ENCODE results near the gene ITGAL.
"Not testable (repeated sequence)": the region's sequence is repeated elsewhere in the genome, so short reads cannot be mapped to it uniquely, and the experiment has no call there.

ITGAL gene

GRCh38 chr16:30526137-30526822 is 53.7 kb downstream of the ITGAL start, which contains the start of gene ZNF768:
Gene ZNF768 (minus strand): TSS chr16:30526566. CDS start chr16:30526413, 153 bp downstream.
- peak in 1 of 2 donors; percentile 22 for DNase-seq (ENCODE audit: low read depth in 2 of 2)

DNA sequence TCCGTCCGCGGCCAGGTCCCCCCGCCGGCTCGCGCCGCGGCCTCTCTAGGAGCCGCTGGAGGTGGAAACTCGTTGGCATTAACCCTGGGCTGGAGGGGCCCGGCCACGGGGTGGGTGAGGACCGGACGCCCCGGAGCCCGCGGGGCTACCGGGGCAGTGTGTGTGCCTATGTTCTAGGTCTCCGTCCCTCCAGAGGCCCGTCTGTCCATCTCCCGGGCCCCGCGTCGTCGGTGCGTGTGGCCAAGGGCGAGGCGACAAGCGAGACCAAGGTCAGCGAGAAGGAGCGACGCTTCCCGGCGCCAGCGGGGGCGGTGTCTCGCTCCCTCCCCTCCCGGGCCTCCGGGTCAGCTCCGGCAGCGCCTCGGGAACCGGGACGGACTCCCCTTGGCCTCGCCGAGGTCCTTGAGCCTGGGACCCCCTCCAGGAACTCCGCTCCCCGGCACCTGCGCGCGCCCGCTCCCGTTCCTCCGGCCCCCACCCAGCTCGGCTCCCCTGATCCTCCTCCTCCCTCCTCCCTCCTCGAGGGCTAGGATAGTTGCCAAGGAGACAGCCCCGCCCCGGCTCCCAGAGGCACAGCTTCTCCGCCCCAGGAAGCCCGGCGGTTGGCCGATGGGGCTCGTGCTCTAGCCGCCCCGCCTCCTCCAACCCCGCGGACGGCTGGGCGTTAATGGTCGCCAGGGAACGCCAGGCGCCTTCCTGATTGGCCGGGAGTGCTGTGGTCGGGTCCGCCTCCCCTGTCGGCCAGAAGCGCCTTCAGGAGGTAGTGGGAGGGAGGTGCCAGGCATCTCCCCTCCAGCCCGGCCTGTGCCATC is 54.5 kb downstream of the ITGAL start:
- DNase-seq (ENCODE audit: low read depth in 2 of 2): peak; percentile 94 to 96

DNA sequence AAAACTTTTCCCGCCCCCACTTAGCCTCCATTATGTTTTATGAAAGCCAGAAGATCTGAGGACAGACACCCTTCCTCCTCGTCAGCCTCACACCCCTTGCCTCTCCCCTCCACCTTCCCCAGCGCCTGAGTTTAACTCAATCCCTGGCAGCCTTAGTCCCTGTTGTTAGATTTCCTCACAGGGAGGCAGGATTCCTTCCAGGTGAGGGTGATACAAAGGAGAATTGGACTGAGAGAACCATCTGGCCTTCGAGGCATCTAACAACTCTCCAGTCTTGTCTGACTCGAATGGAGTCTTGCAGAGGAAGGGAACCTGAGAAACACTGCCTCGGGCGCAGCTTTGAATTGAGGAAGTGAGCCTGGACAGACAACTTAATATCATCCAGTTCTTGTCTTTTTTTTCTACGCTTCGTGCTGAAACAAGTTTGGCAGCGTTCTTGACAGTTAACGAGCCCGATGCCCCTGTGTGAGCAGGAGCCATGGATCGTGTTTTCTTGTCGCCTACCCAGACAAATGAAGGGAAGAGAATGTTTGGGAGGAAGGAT is 55.2 kb downstream of the ITGAL start:
- DNase-seq (ENCODE audit: low read depth in 2 of 2): no peak

- DNase-seq (ENCODE audit: low read depth in 2 of 2): no peak
Measured at GRCh38 chr16:30528799-30529457, 56.4 kb downstream of the ITGAL start.

DNA sequence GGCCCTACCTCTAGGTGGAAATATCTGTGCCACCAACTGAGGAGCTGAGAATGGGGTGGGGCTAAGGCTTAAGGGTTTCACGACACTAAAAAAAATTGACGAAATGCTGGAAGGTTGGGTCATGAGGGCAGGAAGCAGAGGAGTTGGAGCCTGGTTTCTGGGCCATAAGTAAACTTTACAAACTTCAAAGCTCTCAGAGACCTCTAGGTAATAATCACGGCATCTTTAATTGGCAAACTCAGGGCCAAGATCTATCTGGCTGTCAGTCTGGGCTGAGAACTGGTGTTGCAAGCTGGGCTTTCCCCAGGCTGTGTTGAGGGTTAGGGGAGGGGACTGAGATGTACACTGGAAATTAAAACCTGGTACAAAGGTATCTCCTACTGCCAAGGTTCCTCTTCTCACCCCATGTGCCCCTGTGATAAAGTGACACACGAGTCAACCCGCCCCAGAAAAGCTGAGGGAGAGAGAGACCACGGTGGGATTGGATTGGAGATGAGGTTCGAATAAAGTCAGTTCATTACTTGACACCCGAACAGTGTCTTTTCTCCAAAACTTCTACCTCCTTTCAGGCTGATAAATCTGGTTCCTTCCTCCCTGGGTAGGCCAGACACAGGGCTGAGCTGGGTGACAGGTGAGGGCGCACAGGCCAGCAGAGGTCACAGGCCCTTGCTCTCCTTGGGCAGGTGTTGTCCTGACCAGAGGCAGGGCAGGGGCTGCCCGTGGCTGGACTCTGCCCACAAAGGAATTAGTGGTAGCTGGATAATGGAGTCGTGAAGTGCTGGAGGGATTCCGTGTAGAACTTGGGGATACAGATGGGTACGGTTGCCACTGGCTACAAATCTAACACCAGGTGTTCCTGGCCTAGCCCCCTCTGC is 57.9 kb downstream of the ITGAL start:
- no peak for DNase-seq (ENCODE audit: low read depth in 2 of 2)

DNA sequence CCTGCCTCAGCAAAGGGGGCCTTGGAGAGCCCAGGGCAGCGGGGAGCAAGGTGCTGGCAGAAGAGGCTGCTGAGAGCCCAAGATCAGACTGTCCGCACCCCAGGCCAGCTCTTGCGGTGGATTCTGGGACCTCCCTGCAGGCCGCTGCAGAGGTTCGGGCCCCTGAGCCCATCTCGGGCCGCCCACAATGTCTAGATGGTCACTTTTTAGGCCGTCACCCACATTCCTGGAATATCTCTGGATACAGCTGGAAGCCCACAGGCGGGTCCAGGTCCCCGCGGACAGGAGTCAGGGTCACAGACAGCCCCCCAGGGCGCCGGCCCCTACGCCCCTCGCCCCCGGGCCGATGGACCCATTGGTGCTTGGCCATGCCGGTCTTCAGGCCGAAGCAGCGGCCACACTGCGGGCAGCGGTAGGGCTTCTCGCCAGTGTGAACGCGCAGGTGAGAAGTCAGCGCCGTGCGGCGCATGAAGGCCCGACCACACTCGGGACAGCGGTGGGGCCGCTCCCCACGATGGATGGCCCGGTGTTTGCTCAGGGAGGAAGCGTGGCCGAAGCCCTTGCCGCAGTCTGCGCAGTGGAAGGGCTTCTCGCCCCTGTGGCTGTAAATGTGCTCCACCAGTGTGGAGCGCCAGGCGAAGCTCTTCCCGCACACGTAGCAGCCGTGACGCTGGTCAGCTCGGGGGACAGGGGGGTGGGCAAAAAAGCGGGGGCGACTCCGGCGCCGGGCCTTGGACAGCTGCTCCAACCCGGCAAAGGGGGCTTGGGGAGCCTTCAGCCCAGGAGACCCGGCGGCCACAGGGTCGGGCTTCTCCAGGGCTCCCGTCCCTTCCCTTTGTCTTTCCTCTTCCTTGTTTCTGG is 60.0 kb downstream of the ITGAL start:
- DNase-seq (ENCODE audit: low read depth in 2 of 2): no peak

DNA sequence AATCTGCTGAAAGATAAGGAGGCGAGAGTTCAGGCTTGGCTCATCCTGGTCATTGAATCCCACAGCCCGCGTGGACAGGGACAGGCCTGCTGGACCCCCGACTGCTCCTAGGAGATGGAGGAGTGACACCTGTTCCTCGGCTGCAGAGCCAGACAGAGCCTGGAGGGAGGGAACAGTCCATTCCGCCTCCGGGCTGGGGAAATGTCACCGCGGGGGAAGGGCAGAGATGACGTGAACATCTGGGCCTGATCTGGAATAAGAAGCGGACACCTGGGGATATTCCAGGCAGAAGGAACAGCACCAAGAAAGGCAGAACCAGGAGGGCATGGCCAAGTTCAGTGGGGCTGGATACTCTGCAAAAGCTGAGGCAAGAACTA is 60.6 kb downstream of the ITGAL start:
- DNase-seq (ENCODE audit: low read depth in 2 of 2): no peak

GRCh38 chr16:30533748-30534367 is 61.3 kb downstream of the ITGAL start:
- no peak for DNase-seq (ENCODE audit: low read depth in 2 of 2)

- DNase-seq (ENCODE audit: low read depth in 2 of 2): peak; percentile 86 to 87
Measured at GRCh38 chr16:30534368-30535105, 62.0 kb downstream of the ITGAL start, which contains the start of gene ZNF747. Gene ZNF747 (minus strand): TSS chr16:30534858. CDS start chr16:30534679, 179 bp downstream.

DNA sequence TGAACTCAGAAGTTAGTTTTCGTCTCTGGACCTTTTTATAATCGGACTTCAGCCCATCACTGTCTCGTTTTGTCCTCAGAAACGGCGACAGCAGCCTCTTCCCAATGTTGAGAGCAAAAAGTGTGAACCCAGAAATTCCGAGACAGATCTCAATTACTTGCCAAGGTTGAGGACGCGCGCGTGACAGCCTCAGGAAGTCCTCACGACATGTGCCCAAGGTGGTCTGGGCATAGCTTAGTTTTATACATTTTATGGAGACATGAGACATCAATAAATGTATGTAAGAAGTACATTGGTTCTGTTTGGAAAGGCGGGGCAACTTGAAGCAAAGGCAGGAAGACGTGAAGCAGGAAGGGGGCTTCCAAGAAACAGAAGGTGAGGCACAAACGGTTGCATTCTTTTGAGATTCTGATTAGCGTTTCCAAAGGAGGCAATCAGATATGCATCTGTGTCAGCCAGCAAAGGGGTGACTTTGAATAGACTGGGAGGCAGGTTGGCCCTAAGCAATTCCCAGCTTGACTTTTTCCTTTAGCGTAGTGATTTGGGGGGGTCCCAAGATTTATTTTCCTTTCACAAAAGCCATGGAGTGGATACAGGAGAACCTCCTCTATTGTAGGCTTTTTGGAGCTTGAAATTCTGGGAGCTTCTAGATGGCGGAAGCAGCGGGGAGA is 62.7 kb downstream of the ITGAL start:
- DNase-seq (ENCODE audit: low read depth in 2 of 2): peak in 1 of 2 donors; percentile 28

- DNase-seq (ENCODE audit: low read depth in 2 of 2): peak; percentile 53 to 58
Measured at GRCh38 chr16:30535777-30536190, 63.2 kb downstream of the ITGAL start.

DNA sequence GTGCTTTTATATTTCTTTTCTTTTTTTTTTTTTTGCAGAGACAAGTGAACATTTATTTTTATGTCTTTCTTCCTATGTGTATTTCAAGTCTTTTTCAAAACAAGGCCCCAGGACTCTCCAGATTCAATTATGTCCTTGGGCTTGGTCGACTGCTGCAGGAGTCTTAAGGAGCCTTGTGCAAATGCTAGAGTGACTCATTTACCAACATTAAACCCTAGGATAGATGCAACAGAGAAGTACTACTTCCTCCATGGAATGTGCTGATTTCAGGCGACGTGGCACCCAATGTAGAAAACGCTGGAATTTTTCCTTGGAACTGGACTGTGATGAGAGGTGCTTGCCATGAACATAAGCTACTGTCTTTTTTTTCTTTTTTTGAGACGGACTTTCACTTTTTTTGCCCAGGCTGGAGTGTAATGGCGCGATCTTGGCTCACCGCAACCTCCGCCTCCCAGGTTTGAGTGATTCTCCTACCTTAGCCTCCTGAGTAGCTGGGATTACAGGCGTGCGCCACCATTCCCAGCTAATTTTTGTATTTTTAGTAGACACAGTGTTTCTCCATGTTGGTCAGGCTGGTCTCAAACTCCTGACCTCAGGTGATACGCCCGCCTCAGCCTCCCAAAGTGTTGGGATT is 64.0 kb downstream of the ITGAL start:
- not testable (repeated sequence) for DNase-seq (ENCODE audit: low read depth in 2 of 2)

- no peak for DNase-seq (ENCODE audit: low read depth in 2 of 2)
Measured at GRCh38 chr16:30539000-30539964, 66.7 kb downstream of the ITGAL start.

- not testable (repeated sequence) for DNase-seq (ENCODE audit: low read depth in 2 of 2)
Measured at GRCh38 chr16:30539986-30540526, 67.5 kb downstream of the ITGAL start.

- DNase-seq (ENCODE audit: low read depth in 2 of 2): not testable (repeated sequence)
Measured at GRCh38 chr16:30540916-30541464, 68.4 kb downstream of the ITGAL start.

Data from stimulated activated CD4-positive, alpha-beta T cell treated with anti-CD3 and anti-CD28 coated beads, Interleukin-4, amount 100 ng/mL, for 48 hours (primary cell).